Activated T-cell treated with anti-CD3 and anti-CD28 coated beads, Interleukin-2, amount 50 U/mL, for 24 hours (primary cell): ENCODE data around the gene TRPV2.
"Not testable (repeated sequence)": the region's sequence is repeated elsewhere in the genome, so short reads cannot be mapped to it uniquely, and the experiment has no call there.

Source experiments
- DNase-seq: peaks from one replicate; pipeline ENCODE4 v3.0.0-alpha.2; 2020
- H3K27ac Mint-ChIP-seq: 2 replicates; pipeline ENCODE4 v1.8.0; 2020; ENCODE audit warnings: mild to moderate bottlenecking, mixed read lengths
- H3K27me3 Mint-ChIP-seq: 2 replicates; pipeline ENCODE4 v1.8.0; 2020; ENCODE audit warnings: mixed read lengths
- H3K36me3 Mint-ChIP-seq: 2 replicates; pipeline ENCODE4 v1.8.0; 2020; ENCODE audit warnings: low read depth, mixed read lengths
- H3K4me1 Mint-ChIP-seq: 2 replicates; pipeline ENCODE4 v1.8.0; 2020; ENCODE audit warnings: low read depth, mixed read lengths
- H3K4me3 Mint-ChIP-seq: 2 replicates; pipeline ENCODE4 v1.8.0; 2020; ENCODE audit warnings: mild to moderate bottlenecking, moderate library complexity, mixed read lengths
- H3K9me3 Mint-ChIP-seq: 2 replicates; pipeline ENCODE4 v1.8.0; 2020; ENCODE audit warnings: mixed read lengths

TRPV2 gene

GRCh38 chr17:16449121-16449570 is 33.8 kb downstream of the TRPV2 start:
- Mint-ChIP-seq H3K9me3 (no peaks in the 10 kb centered on the region), H3K4me3 (no peak overlapping the region), H3K27me3 (no peaks in the 10 kb centered on the region), H3K36me3 (peaks cover 78% of the 10 kb centered on the region), H3K4me1 (peaks cover 53% of the 10 kb centered on the region), H3K27ac (peak overlapping the region; percentile 82)
- DNase-seq, result no peak

- no peak overlapping the region for H3K4me3 Mint-ChIP-seq
- H3K4me1 Mint-ChIP-seq, result peaks cover 48% of the 10 kb centered on the region
- peaks cover 71% of the 10 kb centered on the region for H3K36me3 Mint-ChIP-seq
- no peaks in the 10 kb centered on the region for H3K9me3 Mint-ChIP-seq
- DNase-seq, result no peak
- H3K27ac Mint-ChIP-seq, result peak overlapping the region; percentile 76
- H3K27me3 Mint-ChIP-seq, result no peaks in the 10 kb centered on the region
These were observed 34.7 kb downstream of the TRPV2 start for GRCh38 chr17:16450028-16450427.

DNA sequence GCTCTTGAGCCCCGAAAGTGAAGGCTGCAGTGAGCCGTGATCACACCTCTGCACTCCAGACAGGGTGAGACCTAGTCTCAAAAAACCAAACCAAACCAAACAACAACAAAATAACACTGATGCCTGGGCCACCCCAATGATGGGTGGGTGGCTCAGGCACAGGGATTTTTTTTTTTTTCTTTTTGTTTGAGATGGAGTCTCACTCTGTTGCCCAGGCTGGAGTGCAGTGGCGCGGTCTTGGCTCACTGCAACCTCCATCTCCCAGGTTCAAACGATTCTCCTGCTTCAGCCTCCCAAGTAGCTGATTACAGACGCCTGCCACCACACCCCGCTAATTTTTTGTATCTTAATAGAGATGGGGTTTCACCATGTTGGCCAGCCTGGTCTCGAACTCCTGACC is 36.9 kb downstream of the TRPV2 start:
- DNase-seq, H3K27ac Mint-ChIP-seq, H3K9me3 Mint-ChIP-seq, H3K4me3 Mint-ChIP-seq, H3K27me3 Mint-ChIP-seq: not testable (repeated sequence)
- peaks cover 34% of the 10 kb centered on the region for H3K4me1 Mint-ChIP-seq
- peaks cover 62% of the 10 kb centered on the region for H3K36me3 Mint-ChIP-seq

DNA sequence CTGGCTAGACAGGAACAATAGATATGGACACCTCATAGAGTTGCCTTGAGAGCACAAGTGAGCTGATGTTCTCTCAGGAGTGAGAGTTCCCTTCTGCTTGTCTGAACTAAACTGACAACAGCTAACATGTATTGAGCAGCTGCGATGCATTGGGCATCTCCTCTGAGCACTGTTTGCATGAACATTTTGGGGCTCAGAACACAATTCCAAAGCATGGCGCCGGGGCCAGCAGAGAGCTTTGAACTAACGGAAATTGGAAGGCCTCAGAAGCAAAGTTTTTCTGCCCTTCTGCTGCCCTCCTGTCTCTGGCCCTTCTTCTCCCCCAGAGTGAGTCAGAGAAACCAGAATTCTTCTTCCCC is 38.1 kb downstream of the TRPV2 start:
- Mint-ChIP-seq H3K36me3 (peaks cover 56% of the 10 kb centered on the region), H3K4me1 (peaks cover 22% of the 10 kb centered on the region), H3K4me3 (no peak overlapping the region), H3K9me3 (no peaks in the 10 kb centered on the region), H3K27me3 (no peaks in the 10 kb centered on the region), H3K27ac (peak overlapping the region; percentile 47)
- no peak for DNase-seq

- peaks cover 49% of the 10 kb centered on the region for H3K36me3 Mint-ChIP-seq
- DNase-seq, result no peak
- H3K27ac Mint-ChIP-seq, result peak overlapping the region; percentile 29
- H3K4me1 Mint-ChIP-seq, result peaks cover 5% of the 10 kb centered on the region
- no peaks in the 10 kb centered on the region for H3K9me3 Mint-ChIP-seq
- no peaks in the 10 kb centered on the region for H3K27me3 Mint-ChIP-seq
- H3K4me3 Mint-ChIP-seq, result no peak overlapping the region
These were observed 40.8 kb downstream of the TRPV2 start for GRCh38 chr17:16455997-16456741.

GRCh38 chr17:16456742-16457316 is 41.5 kb downstream of the TRPV2 start:
- no peak overlapping the region for H3K4me3 Mint-ChIP-seq
- H3K27me3 Mint-ChIP-seq, result no peaks in the 10 kb centered on the region
- no peaks in the 10 kb centered on the region for H3K9me3 Mint-ChIP-seq
- H3K27ac Mint-ChIP-seq, result peak overlapping the region; percentile 29
- peaks cover 5% of the 10 kb centered on the region for H3K4me1 Mint-ChIP-seq
- H3K36me3 Mint-ChIP-seq, result peaks cover 48% of the 10 kb centered on the region
- DNase-seq, result no peak

GRCh38 chr17:16459271-16459670 is 43.9 kb downstream of the TRPV2 start:
- no peaks in the 10 kb centered on the region for H3K4me1 Mint-ChIP-seq
- DNase-seq, result no peak
- no peaks in the 10 kb centered on the region for H3K9me3 Mint-ChIP-seq
- peak overlapping the region; percentile 13 for H3K27ac Mint-ChIP-seq
- H3K4me3 Mint-ChIP-seq, result no peak overlapping the region
- H3K27me3 Mint-ChIP-seq, result no peaks in the 10 kb centered on the region
- peaks cover 52% of the 10 kb centered on the region for H3K36me3 Mint-ChIP-seq

- no peaks in the 10 kb centered on the region for H3K9me3 Mint-ChIP-seq
- no peak overlapping the region for H3K4me3 Mint-ChIP-seq
- H3K27ac Mint-ChIP-seq, result no peak overlapping the region
- H3K27me3 Mint-ChIP-seq, result no peaks in the 10 kb centered on the region
- H3K4me1 Mint-ChIP-seq, result no peaks in the 10 kb centered on the region
- H3K36me3 Mint-ChIP-seq, result peaks cover 52% of the 10 kb centered on the region
- no peak for DNase-seq
These were observed 44.6 kb downstream of the TRPV2 start for GRCh38 chr17:16459855-16460550.

DNA sequence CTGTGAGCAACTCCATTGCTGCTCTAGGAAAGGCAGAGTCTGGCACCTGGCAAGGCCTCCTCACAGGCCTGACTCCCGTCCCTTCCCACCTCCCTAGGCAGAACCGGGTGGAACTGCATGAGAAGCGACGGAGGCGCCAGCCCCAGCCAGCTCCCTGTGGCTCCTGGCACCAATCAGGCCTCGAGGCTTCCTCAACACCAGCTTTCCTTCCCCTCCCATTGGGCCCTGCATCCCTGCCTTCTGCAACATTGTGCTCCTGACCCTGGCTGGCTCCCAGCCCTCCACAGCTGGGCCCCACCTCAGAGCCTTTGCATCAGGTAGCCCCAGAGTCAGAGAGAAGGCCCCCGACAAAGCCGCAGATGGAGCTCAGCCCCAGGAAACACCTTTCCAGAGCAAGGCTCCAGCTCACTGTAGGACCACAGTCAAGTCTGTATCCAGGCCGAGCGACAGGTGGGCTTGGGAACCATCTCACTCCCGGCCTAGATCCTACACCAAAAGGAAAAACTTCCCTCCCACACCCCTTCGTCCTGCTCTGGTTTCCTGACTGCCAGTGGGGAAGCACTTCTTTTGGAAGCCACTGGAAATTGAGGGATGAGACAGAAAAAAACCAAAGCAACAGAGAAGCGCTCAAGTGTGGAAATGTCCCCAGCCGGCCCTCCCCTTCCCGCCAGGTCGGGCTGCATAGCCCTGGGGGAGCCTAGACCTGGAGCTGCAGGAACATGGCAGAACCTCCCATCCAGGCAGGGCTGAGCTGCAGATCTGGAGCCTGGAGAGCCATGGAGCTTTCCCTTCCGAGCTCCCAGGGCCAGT is 45.6 kb downstream of the TRPV2 start:
- Mint-ChIP-seq H3K4me3 (no peak overlapping the region), H3K27ac (no peak overlapping the region), H3K36me3 (peaks cover 50% of the 10 kb centered on the region)

DNA sequence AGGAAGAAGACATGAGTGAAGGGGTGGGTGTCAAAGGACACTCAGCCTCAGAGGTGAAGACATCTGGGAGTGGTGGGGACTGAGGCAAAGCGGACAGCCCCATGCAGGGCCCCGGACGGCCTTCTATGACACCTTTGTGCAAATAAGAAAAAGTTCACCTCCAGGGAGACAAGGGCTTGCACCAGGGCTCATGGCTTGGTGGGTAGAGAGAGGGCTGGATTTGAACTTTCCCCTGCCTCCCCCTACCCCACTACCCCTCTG is 46.2 kb downstream of the TRPV2 start:
- no peak for DNase-seq
- Mint-ChIP-seq H3K9me3 (no peaks in the 10 kb centered on the region), H3K4me3 (no peak overlapping the region), H3K27me3 (no peaks in the 10 kb centered on the region), H3K27ac (no peak overlapping the region), H3K4me1 (no peaks in the 10 kb centered on the region), H3K36me3 (peaks cover 47% of the 10 kb centered on the region)

More for the DNA sequence above, 45.6 kb downstream of the TRPV2 start:
- Mint-ChIP-seq H3K9me3 (no peaks in the 10 kb centered on the region), H3K27me3 (no peaks in the 10 kb centered on the region), H3K4me1 (no peaks in the 10 kb centered on the region)
- DNase-seq, result no peak

DNA sequence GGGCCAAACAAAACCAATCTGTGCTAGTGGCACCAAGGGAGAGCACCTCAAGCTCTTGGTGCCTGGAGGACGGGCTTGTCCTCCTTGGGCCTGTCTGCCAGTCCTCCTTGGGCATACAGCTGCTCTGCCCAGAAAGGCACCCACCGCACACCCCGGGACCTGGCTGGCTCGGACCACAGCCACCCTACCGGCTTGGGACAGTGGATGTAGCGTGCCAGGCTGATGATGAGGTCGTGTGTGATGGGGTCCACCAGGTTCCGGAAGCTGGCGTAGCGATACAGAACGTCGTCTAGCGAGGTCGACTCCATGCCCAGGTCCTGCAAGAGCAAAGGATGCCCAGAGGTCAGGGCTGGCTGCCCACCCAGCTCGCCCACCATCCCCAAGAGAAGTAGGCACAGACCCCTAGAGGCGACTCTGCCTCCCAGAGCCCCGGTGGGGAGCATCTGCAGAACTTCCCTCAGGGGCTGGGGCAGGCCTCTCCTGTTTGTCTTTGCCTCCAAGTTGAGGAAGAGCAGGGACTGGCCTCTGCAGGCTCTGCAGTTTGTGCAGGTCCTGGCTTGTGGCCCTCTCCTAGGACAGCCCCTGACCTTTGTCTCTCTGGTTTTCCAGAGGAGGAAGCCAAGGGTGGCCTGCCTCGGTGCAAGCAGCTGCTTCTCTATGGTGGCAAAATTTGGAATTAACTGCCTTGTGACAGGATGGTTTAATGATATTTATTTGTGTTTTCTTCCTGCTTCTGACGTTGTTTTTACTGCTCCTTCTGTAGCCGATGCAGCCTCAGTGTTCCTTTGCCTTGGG is 46.9 kb downstream of the TRPV2 start:
- Mint-ChIP-seq H3K4me1 (no peaks in the 10 kb centered on the region), H3K4me3 (no peak overlapping the region), H3K9me3 (no peaks in the 10 kb centered on the region), H3K36me3 (peaks cover 40% of the 10 kb centered on the region), H3K27ac (peak overlapping the region; percentile 44), H3K27me3 (no peaks in the 10 kb centered on the region)
- DNase-seq, result no peak

DNA sequence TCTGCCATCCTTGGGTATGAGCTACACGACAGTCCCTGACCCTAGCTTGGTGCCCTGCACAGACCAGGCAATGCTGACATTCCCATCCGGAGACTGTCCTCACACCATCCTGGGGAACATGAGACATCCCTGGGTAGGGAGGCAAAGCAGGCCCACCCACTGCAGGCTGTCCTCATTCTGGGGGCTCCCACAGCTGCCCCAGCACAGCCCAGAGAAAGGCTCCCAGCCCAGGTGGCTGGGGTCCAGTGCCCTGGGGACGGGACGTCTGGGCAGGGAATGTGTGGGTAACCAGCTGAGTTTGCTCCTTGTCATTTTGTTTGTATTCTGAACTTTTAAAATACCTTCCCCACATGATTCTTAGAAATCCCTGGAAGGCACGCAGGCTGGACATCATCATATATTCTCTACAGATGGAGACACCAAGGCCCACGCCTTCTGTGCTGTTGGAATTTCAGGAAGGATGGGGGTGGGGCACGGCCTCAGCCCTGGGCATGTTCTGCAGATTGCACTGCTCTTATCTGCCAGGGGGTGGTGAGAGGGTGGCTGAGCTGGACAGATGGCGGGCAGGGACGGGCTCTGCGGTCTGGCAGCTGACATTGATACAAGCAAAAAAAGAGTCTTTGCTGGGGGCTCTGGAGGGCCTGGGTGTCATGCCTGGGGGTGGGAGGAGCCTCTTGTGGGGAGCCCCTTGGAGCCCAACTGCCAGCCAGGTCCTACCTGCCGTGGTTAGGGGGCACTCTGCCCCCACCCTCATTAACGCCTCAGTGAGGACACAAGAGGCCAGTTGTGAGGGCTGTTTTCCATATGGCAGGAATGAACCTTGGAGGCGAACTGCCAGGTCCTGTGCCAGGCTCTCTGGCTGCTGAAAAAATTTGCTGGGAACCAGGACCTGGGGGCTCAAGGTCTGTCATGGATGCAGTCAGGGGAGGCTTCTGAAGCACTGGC is 48.3 kb downstream of the TRPV2 start:
- no peak for DNase-seq
- Mint-ChIP-seq H3K4me1 (no peaks in the 10 kb centered on the region), H3K27ac (no peak overlapping the region), H3K27me3 (no peaks in the 10 kb centered on the region), H3K36me3 (peaks cover 33% of the 10 kb centered on the region), H3K4me3 (no peak overlapping the region), H3K9me3 (no peaks in the 10 kb centered on the region)

DNA sequence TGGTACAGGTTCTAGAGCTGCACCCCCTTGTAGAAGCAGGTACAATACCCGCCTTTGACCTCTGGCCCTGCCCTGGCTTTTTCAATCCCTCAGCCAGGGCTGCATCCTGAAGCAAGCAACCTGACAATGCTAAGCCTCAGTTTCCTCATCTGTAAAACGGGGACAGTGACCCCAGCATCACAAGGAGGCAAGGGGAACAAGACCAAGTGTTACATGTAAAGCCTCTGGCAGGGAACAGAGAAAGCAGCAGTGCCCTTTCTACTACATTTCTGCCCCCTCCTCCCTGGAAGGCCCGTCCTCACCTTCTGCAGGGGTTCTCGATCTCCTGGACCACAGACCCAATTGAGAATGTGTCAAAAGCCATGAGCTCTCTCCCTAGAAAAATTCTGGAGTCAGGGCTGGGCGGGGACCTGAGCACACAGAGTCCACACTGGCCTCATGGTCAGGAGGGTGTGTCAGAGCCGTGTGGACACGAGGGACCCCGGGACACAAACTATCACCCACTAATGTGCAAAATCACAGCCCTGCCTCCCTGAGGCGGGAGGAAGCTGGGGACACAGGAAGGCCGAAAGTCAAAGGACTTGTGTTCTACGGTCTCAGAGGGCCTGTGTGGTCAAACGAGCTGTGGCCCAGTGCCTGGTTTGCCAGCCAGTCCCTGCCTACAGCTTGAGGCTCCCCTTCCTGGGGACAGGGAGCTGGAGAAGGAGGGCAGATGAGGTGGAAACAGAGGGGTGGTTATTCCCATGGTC is 49.1 kb downstream of the TRPV2 start:
- DNase-seq, result no peak
- H3K36me3 Mint-ChIP-seq, result peaks cover 26% of the 10 kb centered on the region
- no peak overlapping the region for H3K27ac Mint-ChIP-seq
- no peak overlapping the region for H3K4me3 Mint-ChIP-seq
- no peaks in the 10 kb centered on the region for H3K9me3 Mint-ChIP-seq
- no peaks in the 10 kb centered on the region for H3K27me3 Mint-ChIP-seq
- no peaks in the 10 kb centered on the region for H3K4me1 Mint-ChIP-seq
